22Rv1 (cell line): ENCODE results near the gene SVIL.

ENCODE experiments used
- ZFX ChIP-seq: fragments of 450-650 bp; IDR thresholded peaks from 2 replicates; pipeline ENCODE4 v1.6.1; 2017; ENCODE audit warnings: antibody characterized with exemption, borderline replicate concordance
- TF ChIP-seq, protein P1 (sequence below): fragments of 450-650 bp; IDR thresholded peaks from 2 replicates; pipeline ENCODE4 v1.5.1; 2017; ENCODE audit warnings: mild to moderate bottlenecking

DNA sequence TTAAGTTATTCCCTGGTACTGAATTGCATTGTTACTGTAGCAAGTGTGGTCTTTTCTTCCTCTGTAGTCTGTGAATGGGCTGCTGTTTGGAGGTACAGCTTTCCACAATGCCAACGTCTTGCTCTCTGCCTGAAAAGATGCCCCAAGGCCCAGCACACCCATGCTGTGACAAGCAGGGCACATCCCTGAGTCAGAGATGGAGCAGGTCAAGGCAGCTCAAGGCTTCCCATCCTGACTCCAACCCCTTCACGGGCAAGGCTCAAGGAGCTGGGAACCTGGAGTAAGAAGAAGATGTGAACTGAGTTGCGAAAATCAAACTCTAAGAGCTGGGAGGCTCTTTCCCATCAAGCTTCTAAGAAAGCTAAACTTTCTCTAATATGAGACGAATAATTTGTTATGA lies 27.2 kb downstream of the SVIL start:
- TF ChIP-seq, protein P1, sequence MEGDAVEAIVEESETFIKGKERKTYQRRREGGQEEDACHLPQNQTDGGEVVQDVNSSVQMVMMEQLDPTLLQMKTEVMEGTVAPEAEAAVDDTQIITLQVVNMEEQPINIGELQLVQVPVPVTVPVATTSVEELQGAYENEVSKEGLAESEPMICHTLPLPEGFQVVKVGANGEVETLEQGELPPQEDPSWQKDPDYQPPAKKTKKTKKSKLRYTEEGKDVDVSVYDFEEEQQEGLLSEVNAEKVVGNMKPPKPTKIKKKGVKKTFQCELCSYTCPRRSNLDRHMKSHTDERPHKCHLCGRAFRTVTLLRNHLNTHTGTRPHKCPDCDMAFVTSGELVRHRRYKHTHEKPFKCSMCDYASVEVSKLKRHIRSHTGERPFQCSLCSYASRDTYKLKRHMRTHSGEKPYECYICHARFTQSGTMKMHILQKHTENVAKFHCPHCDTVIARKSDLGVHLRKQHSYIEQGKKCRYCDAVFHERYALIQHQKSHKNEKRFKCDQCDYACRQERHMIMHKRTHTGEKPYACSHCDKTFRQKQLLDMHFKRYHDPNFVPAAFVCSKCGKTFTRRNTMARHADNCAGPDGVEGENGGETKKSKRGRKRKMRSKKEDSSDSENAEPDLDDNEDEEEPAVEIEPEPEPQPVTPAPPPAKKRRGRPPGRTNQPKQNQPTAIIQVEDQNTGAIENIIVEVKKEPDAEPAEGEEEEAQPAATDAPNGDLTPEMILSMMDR = no peak
- no peak for TF ChIP-seq ZFX
